ENCODE data around the gene MTMR12.

The MTMR12 gene

DNA sequence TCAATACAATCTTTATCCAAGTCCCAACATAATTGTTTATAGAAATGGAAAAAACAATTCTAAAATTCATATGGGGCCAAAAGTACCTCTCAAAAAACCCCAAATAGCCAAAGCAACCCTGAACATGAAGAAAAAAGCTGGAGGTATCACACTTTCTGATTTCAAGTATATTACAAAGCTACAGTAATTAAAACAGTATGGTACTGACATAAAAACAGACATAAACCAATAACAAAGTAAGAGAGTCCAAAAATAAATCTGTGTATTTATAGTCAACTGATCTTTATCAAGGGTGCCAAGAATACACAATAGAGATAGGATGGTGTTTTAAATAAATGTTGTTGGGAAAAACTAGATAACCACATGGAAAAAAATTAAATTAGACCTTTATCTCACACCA, 125.1 kb downstream of the MTMR12 start:
- no peak for DNase-seq

DNA sequence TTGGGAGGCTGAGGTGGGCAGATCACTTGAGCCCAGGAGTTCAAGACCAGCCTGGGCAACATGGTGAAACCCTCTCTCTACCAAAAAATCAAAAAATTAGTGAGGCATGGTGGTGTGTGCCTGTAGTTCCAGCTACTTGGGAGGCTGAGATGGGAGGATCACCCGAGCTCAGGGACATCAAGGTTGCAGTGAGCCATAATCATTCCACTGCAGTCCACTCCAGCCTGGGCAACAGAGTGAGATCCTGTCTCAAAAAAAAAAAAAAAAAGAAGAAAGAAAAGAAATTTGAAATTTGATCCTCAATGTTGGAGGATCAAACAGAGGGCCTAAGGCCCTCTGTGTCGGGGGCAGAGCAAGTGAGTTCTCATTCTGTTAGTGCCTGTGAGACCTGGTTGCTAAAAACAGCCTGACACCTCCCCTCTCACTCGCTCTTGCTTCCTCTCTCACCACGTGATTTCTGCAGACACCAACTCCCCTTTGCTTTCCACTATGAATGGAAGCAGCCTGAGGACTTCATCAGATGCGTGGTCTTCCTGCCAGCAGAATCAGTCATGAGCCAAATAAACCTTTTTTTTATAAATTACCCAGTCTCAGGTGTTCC, 130.2 kb downstream of the MTMR12 start:
- no peak for DNase-seq

Data from activated gamma-delta T cell treated with Interleukin-2 at 50 U/mL for 16 hours (primary cell).